ENCODE results near the gene ITGB2. TPM values are rescaled to one million over a fixed set of nuclear protein-coding genes. Genes with fewer than 3 reads are reported as not detected.
A peak's percentile ranks its signal among the peaks of the same experiment; 100 is the strongest.
"Not testable (repeated sequence)": the region's sequence is repeated elsewhere in the genome, so short reads cannot be mapped to it uniquely, and the experiment has no call there.

ITGB2 gene
- polyA plus RNA-seq, 3 donors, result 12.3 to 16.9 (median 12.4) TPM

DNA sequence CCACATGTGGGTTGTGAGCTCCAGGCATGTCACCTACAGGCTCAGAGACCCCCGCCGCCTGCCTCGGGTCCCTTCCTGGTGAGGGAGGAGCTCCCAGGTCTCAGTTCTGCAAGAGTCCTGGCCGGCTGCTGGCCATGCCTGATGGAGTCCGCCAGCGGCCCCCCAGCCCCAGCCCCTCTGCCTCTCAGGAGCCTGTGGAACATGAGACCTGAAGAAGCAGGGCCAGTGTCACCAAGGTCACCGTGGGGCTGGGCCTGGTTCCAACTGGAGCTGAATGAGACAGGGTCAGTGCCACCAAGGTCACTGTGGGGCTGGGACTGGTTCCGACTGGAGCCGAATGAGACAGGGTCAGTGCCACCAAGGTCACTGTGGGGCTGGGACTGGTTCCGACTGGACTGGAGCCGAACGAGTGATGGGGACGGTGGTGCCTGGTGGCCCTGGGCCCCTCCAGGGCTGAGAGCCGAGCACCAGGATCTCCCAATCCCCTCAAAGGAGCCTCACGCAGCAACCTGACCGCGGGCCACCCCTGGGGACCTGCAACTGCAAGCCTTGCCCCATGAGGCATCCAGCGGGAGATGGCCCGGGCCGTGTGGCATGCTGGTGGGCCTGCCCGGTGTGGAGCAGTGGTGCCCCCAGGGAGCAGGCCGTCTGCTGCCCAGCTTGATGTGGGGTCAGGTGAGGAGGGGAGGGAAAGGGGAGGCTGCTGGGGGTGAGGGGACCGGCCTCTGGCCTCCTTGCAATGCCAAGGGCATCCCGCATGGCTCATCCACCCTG is 32.7 kb downstream of the ITGB2 start:
- no peak for DNase-seq

DNA sequence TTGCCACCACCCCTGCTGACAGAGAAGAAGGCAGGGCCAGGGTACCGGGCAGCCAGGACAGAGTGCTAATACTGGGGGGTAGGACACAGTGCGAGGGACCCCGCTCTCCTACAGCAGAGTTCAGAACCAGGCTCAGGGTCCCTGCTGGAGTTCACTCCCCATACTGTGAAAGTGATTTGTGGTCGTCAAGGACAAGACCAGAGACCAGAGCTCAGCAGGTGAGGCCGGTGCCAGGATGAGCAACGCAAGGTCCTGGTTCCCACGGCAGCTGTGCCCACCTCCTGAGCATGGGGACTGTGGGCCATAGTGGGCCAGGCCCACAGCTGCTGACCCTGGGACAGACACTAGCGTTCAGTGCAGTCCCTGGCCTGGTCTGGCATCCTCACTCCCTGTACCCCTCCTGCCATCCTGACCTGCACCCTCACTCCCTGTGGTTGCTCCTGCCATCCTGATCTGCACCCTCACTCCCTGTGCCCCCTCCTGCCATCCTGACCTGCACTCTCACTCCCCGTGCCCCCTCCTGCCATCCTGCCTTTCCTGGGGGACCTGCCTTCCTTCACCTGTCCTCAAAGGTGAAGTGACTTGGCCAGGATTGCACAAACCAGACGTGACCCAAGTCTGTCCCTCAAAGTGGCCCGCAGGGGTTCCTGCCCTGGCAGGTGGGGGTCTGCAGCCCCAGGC is 33.4 kb downstream of the ITGB2 start:
- no peak for DNase-seq

DNA sequence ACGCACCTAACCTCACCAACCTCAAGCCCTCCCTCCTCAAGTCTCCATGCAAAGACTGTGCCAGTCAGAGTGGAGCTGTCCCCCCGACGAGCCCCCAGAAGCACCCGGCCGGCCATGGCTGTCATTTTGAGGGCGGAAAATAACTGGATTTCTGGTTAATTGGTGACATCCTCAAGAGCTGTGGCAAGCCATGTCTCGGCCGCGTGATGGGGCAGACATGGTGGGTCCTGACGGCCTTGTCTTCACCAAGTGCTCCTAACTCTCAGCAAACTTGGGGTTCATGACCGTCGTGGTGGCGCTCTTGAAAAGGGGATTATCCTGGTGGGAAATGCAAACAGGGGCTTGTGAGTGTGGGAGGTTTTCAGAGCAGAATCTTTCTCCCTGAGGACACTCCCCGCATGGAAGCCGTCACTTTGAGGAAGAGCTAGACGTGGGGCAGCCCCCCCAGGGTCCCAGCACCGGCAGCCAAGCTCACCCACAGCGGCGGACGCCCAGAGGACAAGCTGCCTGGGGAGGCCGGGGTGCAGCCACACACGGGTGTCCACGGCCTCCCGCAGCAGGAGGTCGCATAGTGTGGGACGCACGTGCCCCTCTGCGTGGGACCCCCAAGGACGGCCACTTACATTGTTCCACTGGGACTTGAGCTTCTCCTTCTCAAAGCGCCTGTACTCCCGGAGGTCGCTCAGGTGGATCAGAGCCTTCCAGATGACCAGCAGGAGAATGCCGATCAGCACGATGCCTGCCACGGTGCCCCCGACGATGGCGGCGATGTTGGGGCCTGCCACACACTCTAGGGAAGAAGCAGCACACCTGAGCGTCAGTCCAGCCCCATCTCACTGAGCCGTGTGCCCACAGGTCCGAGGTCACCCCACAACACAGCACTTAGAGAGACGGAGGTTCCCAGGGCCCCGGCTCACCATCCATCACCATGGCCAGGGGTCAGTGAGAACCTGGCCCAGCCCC is 34.3 kb downstream of the ITGB2 start:
- DNase-seq, result no peak

DNA sequence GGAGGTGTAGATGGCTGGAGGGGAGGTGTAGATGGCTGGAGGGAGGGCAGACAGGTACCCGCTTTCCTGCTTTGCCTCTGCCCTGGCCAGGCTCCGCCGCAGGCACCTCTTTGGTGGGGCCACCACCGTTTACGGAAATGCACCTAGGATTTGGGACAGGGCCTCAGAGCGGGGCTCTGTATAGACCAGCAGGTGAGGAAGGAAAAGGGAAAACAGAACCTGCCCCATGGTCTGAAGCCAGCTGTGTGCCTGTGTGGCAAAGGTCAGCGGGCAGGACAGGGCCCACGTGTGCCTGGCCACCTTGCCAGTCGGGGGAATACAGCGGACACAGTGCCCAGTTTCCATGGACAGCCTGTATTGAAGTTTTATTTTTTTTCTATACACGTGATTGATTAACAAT is 35.1 kb downstream of the ITGB2 start:
- no peak for DNase-seq

DNA sequence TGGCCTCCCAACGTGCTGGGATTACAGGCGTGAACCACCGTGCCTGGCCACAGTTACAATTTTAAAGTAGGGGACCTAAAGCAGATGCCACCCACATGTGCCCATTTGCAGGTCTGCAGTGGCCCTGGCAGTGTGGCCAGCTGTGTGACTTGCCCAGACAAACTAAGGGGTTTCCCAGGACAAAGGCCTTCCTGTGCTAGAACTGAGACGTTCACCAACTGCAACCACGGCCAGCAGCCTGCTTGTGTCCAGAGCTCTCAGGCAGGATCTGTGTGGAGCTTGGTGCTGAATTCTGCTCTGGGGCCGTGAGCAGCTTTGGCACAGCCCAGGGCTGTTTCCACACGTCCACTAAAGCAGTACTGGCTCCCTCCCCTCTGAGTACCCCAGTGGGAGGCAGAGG is 36.6 kb downstream of the ITGB2 start:
- no peak for DNase-seq

DNA sequence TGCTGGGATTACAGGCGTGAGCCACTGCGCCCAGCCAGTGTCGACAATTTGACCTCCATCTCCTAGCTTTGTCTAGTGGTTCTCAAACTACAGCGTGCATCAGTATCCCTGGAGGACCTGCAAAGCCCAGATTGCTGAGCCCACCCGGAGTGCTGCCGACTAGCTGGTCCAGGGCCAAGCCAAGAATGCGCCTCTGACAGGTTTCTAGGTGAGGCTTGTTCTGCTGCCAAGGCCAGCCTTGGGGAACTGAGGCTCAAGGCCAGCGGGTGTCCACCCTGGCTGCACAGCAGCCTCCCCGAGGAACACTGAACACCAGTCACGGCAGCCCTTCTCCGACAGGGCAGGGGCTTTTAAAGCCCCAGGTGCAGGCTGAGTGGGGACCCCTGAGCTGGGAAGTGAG is 37.4 kb downstream of the ITGB2 start:
- DNase-seq, result no peak

DNA sequence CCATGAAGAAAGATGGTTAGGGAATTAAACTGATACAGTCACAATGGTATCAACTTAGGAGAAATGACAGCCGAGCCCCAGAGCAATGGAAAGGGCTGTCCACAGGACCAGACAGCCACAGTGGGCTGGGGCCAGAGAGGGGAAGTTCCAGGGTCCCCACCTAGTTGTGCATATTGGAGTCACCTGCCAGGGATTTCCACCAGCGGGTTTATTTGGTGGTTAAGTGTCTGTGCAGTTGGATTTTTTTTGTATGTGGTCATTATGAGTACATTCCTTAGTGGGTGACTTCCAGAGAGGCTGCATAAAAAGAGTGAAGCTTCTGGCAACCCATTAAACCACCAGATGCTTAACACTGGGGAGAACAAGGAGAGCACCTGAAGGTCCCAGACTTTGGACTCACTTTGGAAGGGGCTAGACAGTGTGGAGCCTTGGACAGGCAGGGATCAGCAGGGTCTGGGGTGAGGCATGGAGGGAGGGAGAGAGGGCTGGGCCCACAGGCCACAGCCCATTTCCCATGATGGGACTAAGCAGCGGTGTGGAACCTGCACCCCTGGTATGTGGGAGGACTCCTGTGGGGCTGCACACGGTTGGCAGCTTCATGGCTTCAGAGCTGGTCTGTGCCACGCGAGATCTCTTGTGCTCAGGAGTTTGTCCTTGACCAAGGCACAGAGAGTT is 39.4 kb downstream of the ITGB2 start:
- peak; percentile 26 for DNase-seq

DNA sequence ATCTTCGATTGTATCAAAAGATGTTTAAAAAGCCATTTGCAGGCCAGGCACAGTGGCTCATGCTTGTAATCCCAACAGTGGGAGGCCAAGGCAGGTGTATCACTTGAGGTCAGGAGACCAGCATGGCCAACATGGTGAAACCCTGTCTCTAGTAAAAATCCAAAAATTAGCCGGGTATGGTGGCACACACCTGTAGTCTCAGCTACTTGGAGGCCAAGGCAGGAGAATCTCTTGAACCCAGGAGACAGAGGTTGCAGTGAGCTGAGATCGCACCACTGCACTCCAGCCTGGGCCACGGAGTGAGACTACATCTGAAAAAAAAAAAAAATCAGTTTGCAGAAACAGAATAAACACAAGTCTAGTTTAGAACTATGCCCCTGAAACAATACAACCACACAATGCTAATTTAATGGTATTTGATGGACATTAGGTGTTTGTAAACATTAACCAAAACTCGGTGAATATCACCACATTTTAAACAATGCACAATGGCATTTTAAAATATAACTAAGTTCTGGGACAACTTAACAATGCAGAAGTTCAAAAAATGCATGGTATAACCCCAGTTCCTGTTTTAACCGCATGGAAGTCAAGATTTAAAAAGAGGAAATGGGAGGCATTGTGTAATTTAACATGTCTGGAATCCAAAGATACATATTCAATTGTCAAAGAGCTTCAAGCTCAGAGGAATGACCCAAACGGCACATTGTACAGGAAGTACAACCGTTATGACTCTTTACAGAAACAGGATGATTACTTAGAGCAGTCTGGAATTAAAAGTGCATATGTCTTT is 40.1 kb downstream of the ITGB2 start:
- no peak for DNase-seq

DNA sequence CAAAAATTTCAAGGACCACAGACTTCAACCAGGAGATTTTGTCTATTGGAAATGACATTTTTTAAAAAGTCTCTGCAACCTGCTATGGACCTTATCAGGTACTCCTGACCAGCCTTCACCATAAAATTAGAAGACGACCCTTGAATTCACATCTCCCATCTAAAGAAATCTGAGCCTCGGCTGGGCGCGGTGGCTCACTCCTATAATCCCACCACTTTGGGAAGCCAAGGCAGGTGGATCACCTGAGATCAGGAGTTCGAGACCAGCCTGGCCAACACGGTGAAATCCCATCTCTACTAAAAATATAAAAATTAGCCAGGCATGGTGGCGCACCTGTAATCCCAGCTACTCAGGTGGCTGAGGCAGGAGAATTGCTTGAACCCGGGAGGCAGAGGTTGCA is 41.5 kb downstream of the ITGB2 start:
- not testable (repeated sequence) for DNase-seq

DNA sequence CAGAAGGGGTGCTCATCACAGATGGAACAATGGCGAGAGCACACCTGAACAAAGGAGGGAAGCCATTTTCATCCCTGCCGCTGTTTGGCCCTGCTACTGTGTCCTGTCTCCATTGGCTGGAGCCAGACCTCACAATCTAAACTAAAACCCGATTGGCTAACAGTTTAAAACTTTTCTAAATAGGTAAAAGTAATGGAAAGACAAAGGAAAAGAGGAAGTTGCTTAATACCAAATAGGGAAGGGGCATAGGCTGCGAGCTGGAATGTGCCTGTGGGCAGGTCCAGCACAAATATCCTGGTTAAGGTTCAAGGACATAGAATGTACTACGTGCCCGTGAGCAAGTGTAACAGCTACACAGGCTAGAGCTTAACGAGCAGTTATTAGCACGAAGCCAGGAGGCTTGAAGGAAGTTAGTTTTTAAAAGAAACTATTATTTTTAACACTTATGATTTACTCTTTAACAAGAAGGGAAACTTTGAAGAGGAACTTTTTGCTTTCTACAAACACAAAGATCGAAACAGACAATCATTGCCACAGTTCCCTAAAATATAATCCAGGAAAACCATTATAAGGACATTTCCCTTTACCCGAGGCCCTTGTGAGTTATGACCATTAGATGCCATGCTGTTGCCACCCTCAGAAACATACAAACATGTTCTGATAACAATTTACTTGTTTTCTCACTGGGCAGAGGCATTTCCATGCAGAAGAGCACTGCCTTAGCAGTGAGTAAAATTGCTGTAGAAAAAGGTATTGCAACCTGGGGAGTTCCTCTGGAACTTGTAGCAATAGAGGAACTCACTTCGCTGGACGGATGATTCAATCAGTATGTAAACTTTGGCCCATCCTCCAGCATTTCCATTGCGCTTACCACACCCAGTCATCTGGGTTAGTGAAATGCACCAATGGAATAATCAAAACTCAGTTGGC is 42.4 kb downstream of the ITGB2 start:
- no peak for DNase-seq

DNA sequence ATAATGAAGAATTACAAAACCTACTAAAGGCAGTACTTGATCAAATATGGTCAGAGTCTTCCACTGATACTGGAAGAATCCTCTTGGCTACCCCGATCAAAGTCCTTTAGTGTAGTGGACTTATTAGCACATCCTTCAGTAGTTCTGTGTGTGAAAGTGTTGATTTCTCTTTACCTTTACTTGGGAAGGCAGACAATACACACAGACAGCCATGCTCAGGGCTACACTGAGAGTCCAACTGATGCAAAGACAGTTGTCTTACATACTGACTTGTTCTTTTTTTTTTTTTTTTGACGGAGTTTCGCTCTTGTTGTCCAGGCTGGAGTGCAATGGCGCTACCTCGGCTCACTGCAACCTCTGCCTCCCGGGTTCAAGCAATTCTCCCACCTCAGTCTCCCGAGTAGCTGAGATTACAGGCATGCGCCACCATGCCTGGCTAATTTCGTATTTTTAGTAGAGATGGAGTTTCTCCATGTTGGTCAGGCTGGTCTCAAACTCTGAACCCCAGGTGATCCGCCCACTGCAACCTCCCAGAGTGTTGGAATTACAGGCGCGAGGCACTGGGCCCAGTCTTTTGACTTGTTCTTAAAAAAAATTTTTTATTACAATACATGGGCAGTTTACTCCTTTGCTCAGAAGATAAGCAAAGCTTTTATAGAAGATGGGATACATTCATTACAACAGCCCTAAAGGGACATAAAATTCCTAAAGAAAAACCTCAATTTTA is 43.7 kb downstream of the ITGB2 start:
- no peak for DNase-seq

DNA sequence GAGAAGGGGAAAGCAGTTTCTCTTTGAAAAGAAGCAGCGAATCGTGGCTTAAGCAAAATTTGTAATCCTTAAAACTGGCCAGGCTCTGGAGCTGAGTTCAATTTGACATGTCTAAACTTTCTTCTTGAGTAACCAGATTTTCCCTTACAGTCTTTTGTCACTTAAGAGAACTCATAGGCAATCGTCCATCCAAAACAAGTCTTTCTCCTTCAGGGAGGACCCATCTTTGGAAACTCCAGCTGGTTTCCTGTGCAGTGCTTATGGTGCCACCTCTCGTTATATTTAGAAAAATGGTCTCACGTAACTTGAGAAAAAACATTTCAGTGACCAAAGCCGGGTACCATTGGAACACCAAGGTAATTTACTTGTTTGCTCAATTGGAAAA is 45.4 kb downstream of the ITGB2 start:
- DNase-seq, result no peak

DNA sequence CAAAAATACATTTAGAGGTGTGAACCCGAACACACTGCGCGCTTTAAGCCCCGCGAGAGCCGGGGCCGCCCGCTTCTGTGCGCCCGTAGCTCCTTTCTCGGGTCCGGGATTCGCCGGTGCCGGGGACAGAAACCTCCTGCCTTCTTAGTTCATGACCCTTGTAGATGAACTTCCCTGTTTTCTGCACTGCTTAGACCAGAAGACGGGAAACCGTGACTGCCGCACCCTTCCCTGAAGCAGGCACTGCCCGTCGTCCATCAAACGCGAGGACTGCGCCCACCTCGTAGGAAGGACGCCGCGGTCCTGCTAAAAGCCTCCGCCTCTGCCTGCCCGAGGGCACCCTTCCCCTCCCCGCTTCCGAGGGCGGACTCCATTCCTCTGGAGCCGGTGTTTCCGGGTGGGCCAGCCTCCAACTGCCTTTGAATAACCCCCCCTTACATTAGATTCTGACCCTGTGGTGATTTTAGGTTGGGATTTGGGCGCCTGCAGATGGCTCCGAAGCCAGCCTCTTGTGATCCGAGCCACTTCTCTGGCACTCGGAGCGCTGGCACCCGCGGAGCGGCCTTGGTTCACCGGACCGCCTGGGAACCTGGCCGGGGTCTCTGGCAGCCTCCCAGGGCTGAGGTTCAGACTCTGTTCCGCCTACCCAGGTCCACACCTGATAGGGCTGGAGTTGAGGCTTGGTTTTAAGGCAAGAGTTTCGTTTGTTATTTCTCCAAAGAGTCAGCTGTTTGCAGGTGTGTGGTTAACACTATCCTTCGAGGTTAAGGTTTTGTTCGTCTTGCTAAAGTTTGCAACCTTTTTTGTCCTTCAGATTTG is 46.0 kb downstream of the ITGB2 start:
- DNase-seq, result peak; percentile 26

DNA sequence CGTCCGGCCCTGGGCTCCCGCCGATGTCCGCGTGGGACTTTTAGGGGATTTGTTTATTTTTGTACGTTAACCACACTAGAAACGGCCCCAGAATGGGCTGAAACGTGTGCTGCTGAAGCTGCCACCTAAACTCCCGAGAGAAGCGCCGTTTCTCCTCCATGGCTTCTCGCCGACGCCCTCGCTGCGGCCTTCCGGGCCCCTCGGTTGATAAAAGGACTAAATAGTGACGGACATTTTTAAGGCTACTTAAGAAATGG is 46.5 kb downstream of the ITGB2 start:
- no peak for DNase-seq

DNA sequence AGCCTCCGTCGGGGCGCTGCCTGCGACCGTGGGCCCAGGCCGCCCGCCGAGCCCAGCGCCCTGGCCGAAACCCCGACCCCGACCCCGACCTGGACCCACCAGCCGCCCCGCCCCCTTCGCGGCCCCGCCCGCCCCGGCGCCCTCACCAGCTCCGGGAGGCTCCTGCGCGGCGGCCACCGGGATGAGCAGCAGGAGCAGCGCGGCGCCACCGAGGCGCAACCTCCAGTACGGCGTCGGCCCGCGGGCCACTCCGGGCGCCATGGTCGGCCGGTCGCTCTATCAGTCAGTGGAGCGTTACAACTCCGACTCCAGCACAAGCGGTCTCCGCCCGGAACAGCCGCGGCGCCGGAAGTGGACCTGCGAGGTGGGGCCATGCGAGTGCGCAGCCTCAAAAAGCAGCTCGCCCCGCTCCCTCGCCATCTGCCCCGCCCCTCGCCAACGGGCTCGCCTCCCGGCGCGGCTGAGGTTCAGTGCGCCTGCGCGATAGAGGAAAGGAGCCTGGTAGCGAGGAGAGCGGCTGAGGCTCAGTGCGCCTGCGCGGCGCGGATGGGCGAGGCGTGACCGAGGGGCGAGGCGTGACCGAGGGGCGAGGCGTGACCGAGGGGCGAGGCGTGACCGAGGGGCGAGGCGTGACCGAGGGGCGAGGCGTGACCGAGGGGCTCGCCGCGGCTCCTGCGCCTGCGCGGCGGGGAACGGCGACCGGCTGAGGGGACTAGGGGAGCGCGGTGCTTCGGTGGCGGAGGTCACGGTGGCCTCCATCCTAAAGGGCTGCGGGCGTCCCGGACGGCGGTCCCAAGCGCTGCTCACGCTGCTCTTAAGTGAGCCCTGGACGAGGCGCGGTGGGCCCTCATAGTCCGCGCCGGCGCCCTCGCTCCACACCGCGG is 47.1 kb downstream of the ITGB2 start, which contains the start of gene PTTG1IP:
PTTG1IP (minus strand) TSS at position 335 of the 884 bp plus-strand sequence; CDS start at position 261, 74 bp downstream.
- peak; percentile 98 for DNase-seq

DNA sequence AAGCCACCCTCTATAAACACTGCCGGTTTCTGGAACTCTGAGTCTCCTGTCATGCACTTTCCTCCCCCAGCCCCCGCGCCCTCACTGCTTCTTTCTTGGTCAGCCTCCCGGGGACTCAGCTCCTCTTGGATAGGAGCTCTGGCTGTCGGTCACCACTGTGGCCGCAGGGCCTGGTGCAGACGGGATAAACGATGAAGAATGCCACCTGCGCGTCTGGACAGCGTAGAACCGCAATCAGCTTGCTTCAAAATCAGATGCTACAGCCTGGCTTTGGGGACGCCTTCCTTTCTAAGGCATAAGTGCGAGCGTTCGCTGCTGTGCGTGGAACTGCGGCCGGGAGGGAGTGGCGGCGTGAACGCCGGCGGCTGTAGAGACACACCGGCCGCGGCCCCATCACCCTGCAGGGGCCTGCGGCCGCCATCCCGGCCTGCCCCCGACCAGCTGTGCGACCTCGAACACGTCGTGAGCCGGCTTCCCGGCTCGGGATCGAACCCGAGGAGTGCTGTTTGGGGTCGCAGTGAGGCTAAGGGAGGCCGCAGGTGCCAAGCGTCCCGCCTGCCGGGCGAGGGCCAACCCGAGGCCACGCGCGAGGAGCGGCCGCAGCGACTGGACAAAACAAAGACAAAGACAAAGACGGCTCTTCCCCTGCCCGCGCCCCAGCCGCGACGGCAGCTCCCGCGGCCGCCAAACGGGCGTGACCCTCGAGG is 47.9 kb downstream of the ITGB2 start:
- DNase-seq, result peak; percentile 47

DNA sequence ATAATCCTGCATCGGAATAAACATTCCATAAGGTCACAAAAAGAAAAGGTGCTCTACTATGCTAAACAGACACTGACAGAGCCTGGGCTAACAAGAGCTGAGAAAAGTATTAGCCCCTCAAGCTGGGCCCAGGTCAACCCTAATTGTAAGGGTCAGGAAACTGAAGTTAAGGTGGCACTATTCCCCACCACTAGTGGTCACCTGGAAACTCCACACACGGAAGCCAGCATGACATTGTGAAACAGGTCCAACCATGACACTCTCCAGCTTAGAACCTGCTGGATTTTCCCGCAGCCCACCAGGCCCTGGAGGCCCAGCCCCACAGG is 48.4 kb downstream of the ITGB2 start:
- no peak for DNase-seq

Data from renal pelvis (tissue), 4 donors.